Measurements from ENCODE around the gene RBSN.

- TF ChIP-seq, protein P1, sequence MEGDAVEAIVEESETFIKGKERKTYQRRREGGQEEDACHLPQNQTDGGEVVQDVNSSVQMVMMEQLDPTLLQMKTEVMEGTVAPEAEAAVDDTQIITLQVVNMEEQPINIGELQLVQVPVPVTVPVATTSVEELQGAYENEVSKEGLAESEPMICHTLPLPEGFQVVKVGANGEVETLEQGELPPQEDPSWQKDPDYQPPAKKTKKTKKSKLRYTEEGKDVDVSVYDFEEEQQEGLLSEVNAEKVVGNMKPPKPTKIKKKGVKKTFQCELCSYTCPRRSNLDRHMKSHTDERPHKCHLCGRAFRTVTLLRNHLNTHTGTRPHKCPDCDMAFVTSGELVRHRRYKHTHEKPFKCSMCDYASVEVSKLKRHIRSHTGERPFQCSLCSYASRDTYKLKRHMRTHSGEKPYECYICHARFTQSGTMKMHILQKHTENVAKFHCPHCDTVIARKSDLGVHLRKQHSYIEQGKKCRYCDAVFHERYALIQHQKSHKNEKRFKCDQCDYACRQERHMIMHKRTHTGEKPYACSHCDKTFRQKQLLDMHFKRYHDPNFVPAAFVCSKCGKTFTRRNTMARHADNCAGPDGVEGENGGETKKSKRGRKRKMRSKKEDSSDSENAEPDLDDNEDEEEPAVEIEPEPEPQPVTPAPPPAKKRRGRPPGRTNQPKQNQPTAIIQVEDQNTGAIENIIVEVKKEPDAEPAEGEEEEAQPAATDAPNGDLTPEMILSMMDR (IDR thresholded peaks at IDR 0.05) = no peak
- no peak for TF ChIP-seq POLR2A (IDR thresholded peaks at IDR 0.05)
These were observed 8.4 kb upstream of the RBSN start for GRCh38 chr3:15107075-15107947.
